Measurements from ENCODE around the gene JADE2.
A peak's percentile ranks its signal among the peaks of the same experiment; 100 is the strongest.

JADE2 gene

GRCh38 chr5:134519989-134520388, 5.5 kb upstream of the JADE2 start:
- DNase-seq (ENCODE audit: low read depth), result no peak

DNA sequence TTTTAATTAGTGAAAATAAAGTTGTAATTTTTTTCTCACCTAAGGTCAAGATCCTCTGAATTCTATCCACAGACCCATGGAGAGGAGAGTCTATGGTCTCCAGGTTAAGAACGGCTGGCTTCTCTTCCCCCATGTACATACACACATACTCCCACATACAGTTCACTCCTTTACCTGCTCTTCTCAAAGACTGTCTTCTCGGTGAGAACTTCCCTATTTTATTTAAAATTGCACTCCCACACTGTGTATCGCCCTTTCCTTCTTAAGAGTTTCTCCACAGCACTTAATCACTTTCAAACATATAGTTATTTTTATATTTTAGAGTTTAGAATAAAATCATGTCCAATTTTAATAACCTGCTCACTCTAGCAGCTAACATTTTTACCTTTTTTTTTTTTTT, 3.6 kb upstream of the JADE2 start:
- no peak overlapping the region for H3K4me3 ChIP-seq (ENCODE audit: low read length)
- TF ChIP-seq, protein P1, sequence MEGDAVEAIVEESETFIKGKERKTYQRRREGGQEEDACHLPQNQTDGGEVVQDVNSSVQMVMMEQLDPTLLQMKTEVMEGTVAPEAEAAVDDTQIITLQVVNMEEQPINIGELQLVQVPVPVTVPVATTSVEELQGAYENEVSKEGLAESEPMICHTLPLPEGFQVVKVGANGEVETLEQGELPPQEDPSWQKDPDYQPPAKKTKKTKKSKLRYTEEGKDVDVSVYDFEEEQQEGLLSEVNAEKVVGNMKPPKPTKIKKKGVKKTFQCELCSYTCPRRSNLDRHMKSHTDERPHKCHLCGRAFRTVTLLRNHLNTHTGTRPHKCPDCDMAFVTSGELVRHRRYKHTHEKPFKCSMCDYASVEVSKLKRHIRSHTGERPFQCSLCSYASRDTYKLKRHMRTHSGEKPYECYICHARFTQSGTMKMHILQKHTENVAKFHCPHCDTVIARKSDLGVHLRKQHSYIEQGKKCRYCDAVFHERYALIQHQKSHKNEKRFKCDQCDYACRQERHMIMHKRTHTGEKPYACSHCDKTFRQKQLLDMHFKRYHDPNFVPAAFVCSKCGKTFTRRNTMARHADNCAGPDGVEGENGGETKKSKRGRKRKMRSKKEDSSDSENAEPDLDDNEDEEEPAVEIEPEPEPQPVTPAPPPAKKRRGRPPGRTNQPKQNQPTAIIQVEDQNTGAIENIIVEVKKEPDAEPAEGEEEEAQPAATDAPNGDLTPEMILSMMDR (conservative IDR thresholded peaks at IDR 0.05; ENCODE audit: low read depth, low read length), result no peak
- no peak for DNase-seq (ENCODE audit: low read depth)

More at GRCh38 chr5:134519989-134520388, 5.5 kb upstream of the JADE2 start:
- no peak overlapping the region for H3K4me3 ChIP-seq (ENCODE audit: low read length)
- TF ChIP-seq, protein P1 (conservative IDR thresholded peaks at IDR 0.05; ENCODE audit: low read depth, low read length), result no peak

DNA sequence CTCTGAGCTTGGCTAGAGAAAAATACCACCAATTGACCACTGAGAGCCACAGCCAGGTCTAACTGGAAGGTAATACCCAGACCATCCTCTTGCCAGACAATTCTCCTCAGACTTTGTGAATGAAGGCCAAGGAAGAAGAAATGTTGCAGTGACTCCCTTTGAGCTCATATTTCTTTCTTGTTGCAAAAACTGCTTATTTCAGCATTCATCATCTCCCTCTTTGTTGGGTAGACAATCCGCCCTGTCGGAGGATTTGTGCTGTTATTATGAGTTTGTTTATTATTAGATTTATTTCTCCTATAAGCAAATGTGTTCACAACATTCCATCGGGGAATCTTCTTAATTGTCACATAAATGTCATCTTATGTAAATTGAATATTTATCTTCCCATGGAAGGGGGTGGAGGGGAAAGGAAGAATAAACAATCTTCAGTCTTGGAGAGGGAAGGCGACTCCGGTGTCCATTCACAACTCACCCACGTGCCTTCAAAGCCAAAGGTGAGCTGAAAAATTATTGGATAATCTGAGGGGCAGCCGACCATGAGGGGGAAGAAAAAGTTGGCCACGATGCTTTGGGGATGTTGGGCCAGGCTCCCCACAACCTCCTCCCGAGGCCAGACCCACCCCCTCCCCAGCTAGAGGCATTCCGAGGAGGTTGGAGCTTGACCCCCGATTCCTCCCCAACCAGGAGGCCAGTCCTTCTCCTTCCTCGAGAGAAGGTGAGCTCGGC, 1.8 kb upstream of the JADE2 start:
- peak overlapping the region; percentile 72 for H3K4me3 ChIP-seq (ENCODE audit: low read length)
- no peak for DNase-seq (ENCODE audit: low read depth)
- TF ChIP-seq, protein P1 (conservative IDR thresholded peaks at IDR 0.05; ENCODE audit: low read depth, low read length), result no peak

DNA sequence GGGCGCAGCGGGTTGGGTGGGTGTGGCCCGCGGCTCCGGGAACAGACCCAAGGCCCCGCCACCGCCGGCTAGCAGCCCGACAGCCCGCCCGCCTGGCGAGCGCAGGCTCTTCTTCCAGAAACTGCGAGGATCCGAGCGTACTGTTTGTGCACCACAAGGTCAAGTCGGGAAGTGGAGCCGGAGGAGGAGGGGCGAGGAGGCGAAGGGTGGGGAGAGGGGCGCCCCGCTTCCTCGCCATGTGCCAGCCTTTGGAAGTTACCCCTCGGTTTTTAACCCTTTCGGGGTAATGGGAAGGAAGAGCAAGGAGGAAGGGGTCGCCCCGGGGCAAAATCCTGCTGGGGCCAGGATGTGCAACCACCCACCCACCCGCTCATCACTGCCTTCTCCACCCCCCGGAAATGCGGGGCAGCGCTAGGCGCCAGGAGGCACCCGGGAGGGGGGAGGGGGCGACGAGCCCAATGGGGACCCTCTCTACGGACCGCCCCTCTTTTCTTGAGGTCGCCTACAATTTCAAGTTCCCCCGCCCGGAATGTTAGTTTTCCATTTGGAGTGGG, 1.1 kb upstream of the JADE2 start:
- DNase-seq (ENCODE audit: low read depth), result no peak

GRCh38 chr5:134525683-134526482, 413 bp downstream of the JADE2 start:
- TF ChIP-seq, protein P1 (conservative IDR thresholded peaks at IDR 0.05; ENCODE audit: low read depth, low read length), result no peak
- DNase-seq (ENCODE audit: low read depth), result no peak
- peak overlapping the region; percentile 72 for H3K4me3 ChIP-seq (ENCODE audit: low read length)

More for the DNA sequence above, 1.1 kb upstream of the JADE2 start:
- peak overlapping the region; percentile 72 for H3K4me3 ChIP-seq (ENCODE audit: low read length)
- TF ChIP-seq, protein P1 (conservative IDR thresholded peaks at IDR 0.05; ENCODE audit: low read depth, low read length), result no peak

DNA sequence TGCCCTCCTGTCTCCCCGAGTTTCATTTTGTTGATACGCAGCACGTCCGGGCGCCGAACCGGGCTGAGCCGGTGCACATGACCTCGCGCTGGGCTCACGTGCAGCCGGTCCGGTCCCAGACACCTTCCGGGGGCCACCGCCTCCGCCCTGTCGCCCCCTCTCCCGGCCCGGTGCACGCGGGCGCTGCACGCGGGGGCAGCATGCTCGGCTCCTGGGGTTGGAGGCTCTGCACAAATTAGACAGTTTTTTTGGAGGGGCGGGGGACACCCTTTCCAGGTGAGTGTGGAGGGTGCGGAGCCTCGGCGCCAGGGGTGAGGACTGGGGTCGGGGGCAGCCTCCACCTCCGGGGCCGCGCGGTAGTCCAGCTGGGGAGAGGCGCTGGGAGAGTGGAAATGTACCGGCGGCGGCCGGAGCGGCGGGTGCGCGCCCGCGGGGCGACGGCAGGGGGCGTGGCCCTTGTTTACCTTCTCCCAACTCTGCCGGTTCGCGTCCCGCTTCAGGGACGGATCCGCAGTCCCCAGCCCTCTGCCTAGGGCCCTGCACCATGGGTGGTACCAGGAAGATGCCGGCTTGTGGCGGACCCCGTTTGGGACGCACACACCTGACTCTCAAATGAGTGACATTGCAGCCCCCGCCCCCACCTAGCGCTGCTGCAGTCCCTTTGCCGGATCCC, 1.1 kb downstream of the JADE2 start:
- no peak for DNase-seq (ENCODE audit: low read depth)
- peak overlapping the region; percentile 72 for H3K4me3 ChIP-seq (ENCODE audit: low read length)
- TF ChIP-seq, protein P1 (conservative IDR thresholded peaks at IDR 0.05; ENCODE audit: low read depth, low read length), result peak; percentile 36

Data from retinal pigment epithelial cell (primary cell).